ENCODE data around the gene EMD.
A peak's percentile ranks its signal among the peaks of the same experiment; 100 is the strongest.
"Not testable (repeated sequence)": the region's sequence is repeated elsewhere in the genome, so short reads cannot be mapped to it uniquely, and the experiment has no call there.

EMD gene

GRCh38 chrX:154397888-154398667, 19.0 kb downstream of the EMD start, which contains the start of gene RPL10:
Gene RPL10 (plus strand): TSS chrX:154398377. CDS start chrX:154398520, 143 bp downstream.
- DNase-seq: peak; percentile 80

DNA sequence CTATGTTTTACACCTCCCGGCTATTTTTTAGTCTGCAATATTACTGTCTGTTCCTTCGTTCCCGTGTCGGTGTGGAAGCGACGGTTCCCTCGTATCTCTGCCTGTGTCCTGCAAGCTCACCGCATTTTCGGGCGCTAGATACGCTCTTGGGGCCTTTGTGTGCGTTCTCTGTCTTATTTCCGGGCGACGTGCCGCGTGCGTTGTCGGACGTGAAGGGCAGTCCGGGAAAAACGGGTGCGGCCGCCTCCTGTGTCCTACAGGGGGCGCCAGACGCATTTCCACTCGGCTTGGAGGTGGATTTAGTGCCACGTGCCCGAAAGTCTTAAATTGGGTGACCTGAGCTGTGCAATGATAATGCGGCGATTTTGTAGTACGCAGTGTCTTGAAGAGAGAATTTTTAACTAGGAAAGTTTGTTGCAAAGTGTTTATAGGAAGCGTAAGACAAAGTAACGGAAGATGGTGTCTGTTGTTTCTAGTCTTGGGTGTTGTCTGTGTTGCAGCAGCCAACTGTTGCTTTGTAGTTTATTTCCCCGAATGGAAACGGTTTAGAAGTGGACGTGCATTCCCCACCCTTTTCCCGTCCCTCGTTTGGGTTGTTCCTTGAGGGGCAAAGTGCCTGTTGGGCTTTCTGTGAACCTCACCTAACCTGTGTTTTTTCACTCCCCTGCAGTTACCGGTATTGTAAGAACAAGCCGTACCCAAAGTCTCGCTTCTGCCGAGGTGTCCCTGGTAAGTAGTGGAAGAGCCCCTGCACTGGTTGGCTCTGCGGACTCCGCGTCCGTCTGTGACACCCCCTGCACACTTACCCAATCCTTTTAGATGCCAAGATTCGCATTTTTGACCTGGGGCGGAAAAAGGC, 19.8 kb downstream of the EMD start:
- peak; percentile 74 for DNase-seq

DNA sequence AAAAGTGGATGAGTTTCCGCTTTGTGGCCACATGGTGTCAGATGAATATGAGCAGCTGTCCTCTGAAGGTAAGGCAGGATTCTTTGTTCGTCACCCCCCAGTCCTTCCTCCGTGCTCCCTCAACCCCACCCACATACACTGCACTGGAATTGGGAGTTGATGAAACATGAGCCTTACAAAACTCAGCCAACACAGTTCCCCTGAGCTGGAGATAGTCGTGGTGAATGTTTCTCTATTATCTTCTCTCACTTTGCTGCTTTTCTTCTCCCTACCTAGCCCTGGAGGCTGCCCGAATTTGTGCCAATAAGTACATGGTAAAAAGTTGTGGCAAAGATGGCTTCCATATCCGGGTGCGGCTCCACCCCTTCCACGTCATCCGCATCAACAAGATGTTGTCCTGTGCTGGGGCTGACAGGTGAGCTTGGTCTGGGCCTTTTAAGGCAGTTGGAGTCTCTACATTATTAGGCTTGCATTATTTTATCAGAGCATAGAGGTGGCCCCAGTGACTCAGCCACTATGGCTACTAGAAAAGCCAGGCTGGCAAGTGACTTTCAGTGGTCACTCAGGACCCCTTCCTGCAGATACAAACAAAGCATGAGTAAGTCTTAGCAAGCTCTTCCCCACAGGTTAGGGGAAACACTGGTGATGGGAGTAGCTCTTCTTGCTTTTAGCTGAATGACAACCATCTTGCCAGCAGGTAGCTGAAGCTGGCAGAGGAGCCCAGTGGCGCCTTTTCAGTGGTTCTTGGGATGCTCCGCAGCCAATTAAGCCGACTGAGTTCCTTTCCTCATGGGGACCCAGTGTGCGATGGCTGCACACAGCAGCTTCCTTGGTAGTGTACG, 20.7 kb downstream of the EMD start:
- DNase-seq: no peak

GRCh38 chrX:154400369-154400817, 21.3 kb downstream of the EMD start:
- not testable (repeated sequence) for DNase-seq

DNA sequence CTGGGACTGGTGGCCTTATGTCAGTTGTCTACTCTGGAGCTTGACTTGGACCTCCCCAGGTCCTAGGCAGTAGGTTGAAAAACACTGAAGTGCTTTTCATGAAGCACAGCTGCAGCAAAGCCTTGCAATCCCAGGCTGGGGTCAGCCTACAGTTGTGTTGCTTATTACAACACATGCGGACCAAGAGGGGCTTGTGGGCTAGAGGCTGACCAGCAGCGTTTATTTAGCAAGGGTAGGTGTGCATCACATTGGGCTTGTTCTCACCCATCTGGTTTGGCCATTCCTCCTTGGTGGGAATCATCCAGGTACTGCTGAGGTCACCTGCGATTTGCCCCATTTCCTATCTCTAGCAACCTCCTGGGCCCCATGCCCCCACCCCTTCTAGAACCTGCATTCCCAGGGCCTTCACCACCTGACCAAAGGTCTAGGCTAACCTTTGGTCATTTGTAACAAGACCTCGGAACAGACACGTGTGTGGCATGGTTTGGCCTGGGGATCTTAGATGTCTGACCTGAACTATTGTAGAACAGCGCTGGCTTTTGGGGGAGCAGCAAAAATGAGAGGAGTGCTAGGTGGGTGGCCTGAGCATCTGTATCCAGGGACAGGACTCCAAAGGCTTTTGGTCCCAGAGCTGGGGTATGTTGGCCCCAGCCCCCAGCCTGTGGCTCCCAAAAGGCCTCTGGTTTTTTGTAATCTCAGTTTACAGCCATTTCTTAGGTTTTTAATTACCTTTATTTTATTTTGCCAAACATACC, 22.1 kb downstream of the EMD start:
- DNase-seq: no peak

- DNase-seq: no peak
Observed at GRCh38 chrX:154401918-154402621, 23.0 kb downstream of the EMD start.

GRCh38 chrX:154402622-154403127, 23.6 kb downstream of the EMD start:
- DNase-seq: no peak

GRCh38 chrX:154403192-154403591, 24.1 kb downstream of the EMD start:
- DNase-seq: no peak

- DNase-seq: no peak
Observed at GRCh38 chrX:154403858-154404257, 24.8 kb downstream of the EMD start.

DNA sequence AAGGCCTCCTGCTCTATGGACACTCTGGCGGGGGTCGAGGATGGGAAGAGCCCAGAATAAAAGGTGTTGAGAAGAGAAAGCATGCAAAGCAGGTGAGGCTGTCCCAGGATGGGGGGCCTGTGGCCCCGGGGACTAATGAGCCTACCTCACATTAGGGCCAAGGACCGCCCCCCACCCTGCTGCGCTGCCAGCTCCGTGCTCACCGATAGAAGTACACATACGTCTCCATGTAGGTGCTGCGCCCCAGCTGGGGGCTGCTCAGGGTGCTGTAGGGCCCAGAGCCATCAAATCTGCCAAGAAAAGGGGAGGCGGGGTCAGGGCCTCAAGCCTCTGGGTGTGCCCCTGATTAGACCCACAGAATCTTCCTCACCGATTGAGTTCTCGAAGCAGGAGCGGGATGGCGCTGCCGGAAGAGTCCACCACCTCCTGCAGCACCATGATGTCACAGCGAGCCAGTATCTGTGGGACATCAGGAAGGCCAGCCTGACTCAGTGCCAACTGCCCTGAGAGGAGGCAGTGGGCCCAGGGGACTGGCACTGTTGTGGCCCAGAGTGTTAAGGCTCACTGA, 25.6 kb downstream of the EMD start:
- DNase-seq: no peak

DNA sequence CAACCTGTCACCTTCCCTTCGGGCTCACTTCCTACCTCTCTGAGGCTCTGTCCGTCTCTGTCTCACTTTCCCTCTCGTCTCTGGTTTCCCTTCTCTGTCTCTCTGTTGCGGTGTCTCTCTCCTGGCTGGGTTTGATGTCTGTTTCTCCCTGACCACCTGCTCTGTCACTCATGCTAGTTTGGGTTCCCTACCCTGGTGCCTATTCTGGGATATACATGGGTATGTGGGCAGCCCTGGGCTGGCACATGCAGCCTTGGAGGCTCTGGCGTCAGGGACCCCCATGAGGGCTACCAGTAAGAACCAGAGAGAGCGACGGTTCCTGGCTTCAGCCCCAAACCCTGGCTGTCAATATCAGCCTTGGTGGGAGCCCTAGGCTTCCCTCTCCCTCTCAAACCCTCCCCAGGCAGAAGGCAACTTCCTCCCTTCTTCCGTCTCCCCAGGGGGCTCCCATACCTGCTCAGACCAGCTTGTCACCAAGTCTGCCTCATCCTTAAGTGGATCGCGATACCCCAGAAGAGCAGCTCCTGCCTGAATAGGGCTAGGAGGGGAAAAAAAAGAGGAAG, 29.6 kb downstream of the EMD start:
- no peak for DNase-seq

- DNase-seq: no peak
Observed at GRCh38 chrX:154409222-154409871, 30.3 kb downstream of the EMD start, which contains the start of gene DNASE1L1. Gene DNASE1L1 (minus strand): TSS chrX:154409254. CDS start chrX:154405568, 3,686 bp downstream.

GRCh38 chrX:154411981-154412340, 32.9 kb downstream of the EMD start:
- peak; percentile 64 for DNase-seq

GRCh38 chrX:154412468-154412867, 33.4 kb downstream of the EMD start:
- DNase-seq: peak; percentile 5

GRCh38 chrX:154413142-154413541, 34.0 kb downstream of the EMD start:
- DNase-seq: no peak

GRCh38 chrX:154417157-154417556, 38.1 kb downstream of the EMD start:
- DNase-seq: no peak

- no peak for DNase-seq
Observed at GRCh38 chrX:154419189-154419588, 40.1 kb downstream of the EMD start.

DNA sequence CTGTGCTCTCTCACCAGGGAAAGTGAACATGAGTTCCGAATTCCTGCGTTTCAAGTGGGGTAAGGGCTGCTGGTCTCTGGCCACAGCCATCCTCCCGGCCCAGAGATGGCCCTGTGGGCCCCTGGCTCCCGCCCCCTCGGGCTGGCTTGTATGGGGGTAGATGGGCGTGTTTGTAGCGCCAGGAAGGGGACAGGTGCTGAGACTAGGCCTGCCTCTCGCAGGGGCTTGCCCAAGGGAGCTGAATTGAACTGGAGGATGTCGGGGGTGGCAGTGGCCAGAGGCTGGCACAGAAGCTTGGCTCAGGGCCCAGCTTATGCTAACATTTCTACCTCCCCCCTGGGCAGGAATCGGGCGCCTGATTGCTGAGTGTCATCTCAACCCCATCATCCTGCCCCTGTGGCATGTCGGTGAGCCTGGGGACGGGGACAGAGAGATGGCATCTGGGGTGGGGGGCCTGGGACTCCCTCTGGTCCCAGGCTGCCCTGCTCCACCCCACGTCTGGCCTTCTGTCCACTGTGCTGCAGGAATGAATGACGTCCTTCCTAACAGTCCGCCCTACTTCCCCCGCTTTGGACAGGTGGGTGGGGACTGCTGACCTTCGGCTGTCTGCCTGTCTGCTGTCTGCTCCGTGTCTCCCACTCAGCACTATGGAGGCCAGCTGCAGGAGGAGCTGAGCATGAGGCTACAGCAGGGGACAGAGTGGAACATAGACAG, 40.8 kb downstream of the EMD start:
- DNase-seq: no peak

- DNase-seq: no peak
Observed at GRCh38 chrX:154420402-154420756, 41.3 kb downstream of the EMD start.

Data from stimulated activated CD4-positive, alpha-beta T cell treated with anti-CD3 and anti-CD28 coated beads, Interleukin-12 subunit alpha, Interleukin-12 subunit beta, amount 100 ng/mL, for 4 hours (primary cell).